ENCODE measurements around the gene BRD3OS.

The BRD3OS gene

DNA sequence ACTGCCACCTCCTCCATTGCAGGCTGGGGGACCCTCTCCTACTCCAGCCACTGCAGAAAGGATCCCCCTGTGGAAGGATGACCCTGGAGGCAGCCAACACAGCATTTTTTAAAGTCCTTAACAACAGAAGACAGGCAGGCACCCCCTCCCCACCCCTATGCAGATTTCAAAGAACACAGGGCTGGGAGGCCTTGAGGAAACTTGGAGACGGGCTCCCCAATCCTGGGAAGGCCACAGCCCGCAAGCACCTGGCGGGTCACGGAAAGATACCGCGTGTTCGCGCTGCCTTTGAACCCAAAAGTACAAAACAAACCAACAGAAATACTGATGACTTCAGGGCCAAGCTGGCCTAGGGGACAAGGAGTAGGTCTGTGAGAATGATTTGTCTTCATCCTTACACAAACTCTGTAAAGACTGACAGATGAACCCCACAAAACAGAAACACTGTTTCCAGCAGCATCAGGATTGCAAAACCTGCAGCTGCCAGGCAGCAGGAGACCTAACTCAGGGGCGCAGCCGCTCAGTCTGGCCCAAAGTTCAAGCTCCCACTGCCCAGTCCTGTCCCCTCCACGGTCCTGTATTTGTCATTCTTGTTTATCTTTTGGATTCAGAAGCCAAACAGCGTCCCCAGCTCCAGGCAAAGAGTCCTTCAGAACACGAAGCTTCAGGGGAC is 46.9 kb upstream of the BRD3OS start:
- no peak for TF ChIP-seq EGR1 (IDR thresholded peaks at IDR 0.05)
- TF ChIP-seq NFIC (IDR thresholded peaks at IDR 0.05) = no peak
- TF ChIP-seq, protein P1, sequence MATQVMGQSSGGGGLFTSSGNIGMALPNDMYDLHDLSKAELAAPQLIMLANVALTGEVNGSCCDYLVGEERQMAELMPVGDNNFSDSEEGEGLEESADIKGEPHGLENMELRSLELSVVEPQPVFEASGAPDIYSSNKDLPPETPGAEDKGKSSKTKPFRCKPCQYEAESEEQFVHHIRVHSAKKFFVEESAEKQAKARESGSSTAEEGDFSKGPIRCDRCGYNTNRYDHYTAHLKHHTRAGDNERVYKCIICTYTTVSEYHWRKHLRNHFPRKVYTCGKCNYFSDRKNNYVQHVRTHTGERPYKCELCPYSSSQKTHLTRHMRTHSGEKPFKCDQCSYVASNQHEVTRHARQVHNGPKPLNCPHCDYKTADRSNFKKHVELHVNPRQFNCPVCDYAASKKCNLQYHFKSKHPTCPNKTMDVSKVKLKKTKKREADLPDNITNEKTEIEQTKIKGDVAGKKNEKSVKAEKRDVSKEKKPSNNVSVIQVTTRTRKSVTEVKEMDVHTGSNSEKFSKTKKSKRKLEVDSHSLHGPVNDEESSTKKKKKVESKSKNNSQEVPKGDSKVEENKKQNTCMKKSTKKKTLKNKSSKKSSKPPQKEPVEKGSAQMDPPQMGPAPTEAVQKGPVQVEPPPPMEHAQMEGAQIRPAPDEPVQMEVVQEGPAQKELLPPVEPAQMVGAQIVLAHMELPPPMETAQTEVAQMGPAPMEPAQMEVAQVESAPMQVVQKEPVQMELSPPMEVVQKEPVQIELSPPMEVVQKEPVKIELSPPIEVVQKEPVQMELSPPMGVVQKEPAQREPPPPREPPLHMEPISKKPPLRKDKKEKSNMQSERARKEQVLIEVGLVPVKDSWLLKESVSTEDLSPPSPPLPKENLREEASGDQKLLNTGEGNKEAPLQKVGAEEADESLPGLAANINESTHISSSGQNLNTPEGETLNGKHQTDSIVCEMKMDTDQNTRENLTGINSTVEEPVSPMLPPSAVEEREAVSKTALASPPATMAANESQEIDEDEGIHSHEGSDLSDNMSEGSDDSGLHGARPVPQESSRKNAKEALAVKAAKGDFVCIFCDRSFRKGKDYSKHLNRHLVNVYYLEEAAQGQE (IDR thresholded peaks at IDR 0.05; ENCODE audit: low read depth) = no peak
- TF ChIP-seq TCF12 (IDR thresholded peaks at IDR 0.05; ENCODE audit: low read depth) = no peak
- no peak for TF ChIP-seq CREB1 (IDR thresholded peaks at IDR 0.05; ENCODE audit: low read depth)
- no peak for TF ChIP-seq EP300 (IDR thresholded peaks at IDR 0.05; ENCODE audit: borderline replicate concordance)
- no peak for TF ChIP-seq RAD21 (IDR thresholded peaks at IDR 0.05; ENCODE audit: low read depth)
- TF ChIP-seq, protein P2, sequence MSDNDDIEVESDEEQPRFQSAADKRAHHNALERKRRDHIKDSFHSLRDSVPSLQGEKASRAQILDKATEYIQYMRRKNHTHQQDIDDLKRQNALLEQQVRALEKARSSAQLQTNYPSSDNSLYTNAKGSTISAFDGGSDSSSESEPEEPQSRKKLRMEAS (IDR thresholded peaks at IDR 0.05) = no peak
- no peak for TF ChIP-seq TAF1 (IDR thresholded peaks at IDR 0.05; ENCODE audit: low read depth)
- no peak for TF ChIP-seq FOXM1 (IDR thresholded peaks at IDR 0.05; ENCODE audit: borderline replicate concordance, low read depth)
- no peak for TF ChIP-seq CEBPB (IDR thresholded peaks at IDR 0.05)
- TF ChIP-seq, protein P3, sequence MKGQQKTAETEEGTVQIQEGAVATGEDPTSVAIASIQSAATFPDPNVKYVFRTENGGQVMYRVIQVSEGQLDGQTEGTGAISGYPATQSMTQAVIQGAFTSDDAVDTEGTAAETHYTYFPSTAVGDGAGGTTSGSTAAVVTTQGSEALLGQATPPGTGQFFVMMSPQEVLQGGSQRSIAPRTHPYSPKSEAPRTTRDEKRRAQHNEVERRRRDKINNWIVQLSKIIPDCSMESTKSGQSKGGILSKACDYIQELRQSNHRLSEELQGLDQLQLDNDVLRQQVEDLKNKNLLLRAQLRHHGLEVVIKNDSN (IDR thresholded peaks at IDR 0.05) = no peak
- no peak for TF ChIP-seq ZBTB7A (IDR thresholded peaks at IDR 0.05; ENCODE audit: low read depth)
- TF ChIP-seq TEAD4 (IDR thresholded peaks at IDR 0.05) = no peak
- TF ChIP-seq YY1 (IDR thresholded peaks at IDR 0.05; ENCODE audit: low read depth) = no peak

DNA sequence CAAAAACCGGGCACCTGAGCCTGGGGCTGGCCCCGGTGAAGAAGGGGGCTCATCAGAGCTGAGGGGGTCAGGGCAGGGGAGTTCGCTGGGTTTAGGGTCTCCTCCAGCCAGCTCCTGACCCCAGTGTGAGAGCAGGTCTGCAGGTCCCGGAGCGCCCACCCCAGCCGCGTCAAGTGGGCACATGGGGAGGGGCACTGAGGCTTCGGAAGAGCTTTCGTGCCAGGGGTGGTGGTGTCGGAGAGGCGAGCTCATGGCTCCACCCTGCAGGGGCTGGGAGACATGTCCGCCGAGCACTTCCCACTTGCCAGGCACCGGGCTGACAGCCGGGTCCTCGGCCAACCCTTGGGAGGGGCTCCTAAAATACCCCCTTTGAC is 46.4 kb upstream of the BRD3OS start:
- TF ChIP-seq, protein P3 (IDR thresholded peaks at IDR 0.05) = no peak
- TF ChIP-seq CREB1 (IDR thresholded peaks at IDR 0.05; ENCODE audit: low read depth) (no peak), NFIC (IDR thresholded peaks at IDR 0.05) (no peak), RAD21 (IDR thresholded peaks at IDR 0.05; ENCODE audit: low read depth) (no peak), CEBPB (IDR thresholded peaks at IDR 0.05) (no peak), YY1 (IDR thresholded peaks at IDR 0.05; ENCODE audit: low read depth) (no peak), TCF12 (IDR thresholded peaks at IDR 0.05; ENCODE audit: low read depth) (no peak), EP300 (IDR thresholded peaks at IDR 0.05; ENCODE audit: borderline replicate concordance) (no peak)
- TF ChIP-seq, protein P2 (IDR thresholded peaks at IDR 0.05) = no peak

DNA sequence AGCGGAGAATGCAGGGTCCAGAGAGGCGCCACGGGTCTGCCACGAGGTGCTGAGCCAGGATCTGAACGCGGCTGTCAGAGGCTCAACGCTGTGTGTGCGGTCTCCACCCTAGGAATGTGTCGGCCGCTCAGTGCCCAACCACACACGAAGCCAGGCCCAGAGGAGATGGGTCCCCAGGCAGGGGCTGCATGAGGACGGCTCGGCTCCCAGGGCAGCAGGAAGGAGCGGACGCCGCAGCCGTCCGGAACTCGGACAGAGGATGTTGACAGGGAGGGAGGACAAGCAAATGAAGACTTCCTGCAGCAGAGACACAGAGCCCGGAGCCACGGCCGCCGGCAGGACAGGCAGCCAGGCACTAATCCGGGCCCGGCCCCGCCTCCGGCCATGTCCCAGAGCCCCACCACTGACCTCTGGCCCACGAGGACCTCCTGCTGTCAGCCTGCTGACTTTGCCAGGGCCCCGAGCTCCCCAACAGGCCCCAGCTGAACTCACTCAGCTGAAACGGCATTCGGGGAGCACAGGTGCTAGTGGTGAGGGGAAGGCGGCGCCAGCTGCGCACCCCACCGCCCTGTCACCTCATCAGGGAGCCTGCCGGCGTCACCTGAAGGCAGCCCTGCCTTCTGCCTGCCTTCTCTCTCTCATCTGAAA is 45.9 kb upstream of the BRD3OS start:
- no peak for TF ChIP-seq FOXM1 (IDR thresholded peaks at IDR 0.05; ENCODE audit: borderline replicate concordance, low read depth)
- TF ChIP-seq, protein P1 (IDR thresholded peaks at IDR 0.05; ENCODE audit: low read depth) = no peak
- TF ChIP-seq, protein P2 (IDR thresholded peaks at IDR 0.05) = no peak
- TF ChIP-seq TCF12 (IDR thresholded peaks at IDR 0.05; ENCODE audit: low read depth) = no peak
- TF ChIP-seq EGR1 (IDR thresholded peaks at IDR 0.05) = no peak
- no peak for TF ChIP-seq NFIC (IDR thresholded peaks at IDR 0.05)
- TF ChIP-seq RAD21 (IDR thresholded peaks at IDR 0.05; ENCODE audit: low read depth) = no peak
- TF ChIP-seq YY1 (IDR thresholded peaks at IDR 0.05; ENCODE audit: low read depth) = no peak
- TF ChIP-seq, protein P3 (IDR thresholded peaks at IDR 0.05) = no peak
- TF ChIP-seq TEAD4 (IDR thresholded peaks at IDR 0.05) = no peak
- no peak for TF ChIP-seq EP300 (IDR thresholded peaks at IDR 0.05; ENCODE audit: borderline replicate concordance)
- no peak for TF ChIP-seq CREB1 (IDR thresholded peaks at IDR 0.05; ENCODE audit: low read depth)
- no peak for TF ChIP-seq CEBPB (IDR thresholded peaks at IDR 0.05)
- no peak for TF ChIP-seq TAF1 (IDR thresholded peaks at IDR 0.05; ENCODE audit: low read depth)
- no peak for TF ChIP-seq ZBTB7A (IDR thresholded peaks at IDR 0.05; ENCODE audit: low read depth)

DNA sequence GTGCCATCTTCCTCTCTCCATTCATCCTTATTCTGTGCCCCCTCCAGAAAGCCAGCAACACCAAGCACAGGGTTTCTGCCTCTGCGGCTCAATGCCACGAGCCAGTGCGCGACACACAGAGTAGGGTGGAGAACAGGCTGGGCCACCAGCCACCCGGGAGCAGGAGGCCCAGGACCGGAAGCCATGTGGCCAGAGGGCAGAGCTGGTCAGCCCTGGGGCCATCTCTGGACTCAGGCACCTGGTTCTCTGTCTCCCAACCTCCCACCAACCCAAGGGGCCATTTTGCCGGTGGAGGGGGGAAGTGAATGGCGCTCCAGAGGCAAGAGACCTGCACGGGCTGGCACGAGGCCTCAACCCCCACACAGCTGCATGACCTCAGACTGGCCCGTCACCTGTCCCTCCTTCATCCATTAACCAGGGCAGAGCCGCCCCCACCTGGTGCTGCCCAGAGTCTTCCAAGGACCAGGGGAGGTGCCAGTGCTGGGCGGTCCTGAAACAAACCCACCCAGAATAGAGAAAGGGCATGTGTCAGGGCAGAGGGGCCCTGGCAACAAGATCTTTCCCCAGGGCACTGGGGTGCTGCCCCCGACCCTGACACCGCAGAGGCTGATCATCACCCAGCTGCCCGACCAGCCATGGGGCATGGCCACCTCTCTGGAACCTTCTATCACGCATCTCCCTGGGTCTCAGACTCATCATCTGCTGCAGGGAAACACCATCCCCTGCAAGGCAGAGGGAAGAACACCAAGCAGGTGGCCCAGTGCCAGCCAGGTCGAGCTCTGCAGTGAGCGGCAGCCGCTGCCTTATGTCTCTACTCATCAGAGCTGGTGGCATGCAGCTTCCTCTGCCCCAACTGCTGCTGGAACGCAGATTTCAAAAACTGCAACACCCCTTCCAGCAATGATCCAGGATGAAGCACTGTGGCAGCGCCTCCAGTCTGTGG is 45.1 kb upstream of the BRD3OS start:
- TF ChIP-seq, protein P1 (IDR thresholded peaks at IDR 0.05; ENCODE audit: low read depth) = no peak
- TF ChIP-seq CREB1 (IDR thresholded peaks at IDR 0.05; ENCODE audit: low read depth) (no peak), TEAD4 (IDR thresholded peaks at IDR 0.05) (no peak), TCF12 (IDR thresholded peaks at IDR 0.05; ENCODE audit: low read depth) (no peak), ZBTB7A (IDR thresholded peaks at IDR 0.05; ENCODE audit: low read depth) (no peak), EGR1 (IDR thresholded peaks at IDR 0.05) (no peak), NFIC (IDR thresholded peaks at IDR 0.05) (no peak)

Measured in Ishikawa (cell line).